Sigmoid colon (tissue), 7 donors: ENCODE measurements around the gene GPR39. TPM values are rescaled to one million over a fixed set of nuclear protein-coding genes. Genes with fewer than 3 reads are reported as not detected.

Experiments used
- DNase-seq: peaks from one replicate; pipeline ENCODE4 v3.0.0-alpha.2; 2019
- H3K27ac ChIP-seq, 4 donors: fragments of 200-600 bp; sonication (generic); one replicate each; pipeline ENCODE4 v1.5.1; 2016 to 2019; ENCODE audit warnings: mild to moderate bottlenecking in 1 of 4
- H3K27me3 ChIP-seq, 3 donors: fragments of 200-600 bp; sonication (generic); one replicate each; pipeline ENCODE4 v1.5.1; 2019; ENCODE audit warnings: mild to moderate bottlenecking in 1 of 3
- H3K36me3 ChIP-seq, 4 donors: fragments of 200-600 bp; sonication (generic); one replicate each; pipeline ENCODE4 v1.5.1; 2016 to 2019
- H3K4me1 ChIP-seq, 4 donors: fragments of 200-600 bp; sonication (generic); one replicate each; pipeline ENCODE4 v1.5.1; 2017 to 2019
- H3K4me3 ChIP-seq, 4 donors: fragments of 200-600 bp; sonication (generic); one replicate each; pipeline ENCODE4 v1.5.1; 2017 to 2019; ENCODE audit warnings: mild to moderate bottlenecking in 2 of 4, moderate library complexity in 1 of 4
- H3K9me3 ChIP-seq, 4 donors: fragments of 200-600 bp in 3 of 4; sonication (generic) in 3 of 4; one replicate each; pipeline versions ENCODE4 v1.5.1 to v1.6.1; 2013 to 2019
- EP300 ChIP-seq, 4 donors: sonication (generic); formaldehyde crosslinking; IDR thresholded peaks; one replicate each; pipeline ENCODE4 v1.6.1; 2017; ENCODE audit warnings: antibody characterized with exemption in 4 of 4
- POLR2A ChIP-seq, 2 donors: fragments of 450-650 bp; IDR thresholded peaks; one replicate each; pipeline ENCODE4 v1.6.1; 2016; ENCODE audit warnings: antibody characterized with exemption in 2 of 2, mild to moderate bottlenecking in 2 of 2, moderate library complexity in 2 of 2
- POLR2AphosphoS5 ChIP-seq, 4 donors: sonication (generic); formaldehyde crosslinking; IDR thresholded peaks; one replicate each; pipeline ENCODE4 v1.6.1; 2017; ENCODE audit warnings: antibody characterized with exemption in 4 of 4
- WGBS, 2 donors: extraction: QIAGEN DNeasy Blood & Tissue Kit; methylation state at CpG; one replicate each; pipeline ENCODE4 v1.1.7; 2013; 5-methylcytosine and 5-hydroxymethylcytosine counted together
- intact Hi-C: fragments of 100-400 bp; cut with DNase I; formaldehyde crosslinking; loops from one replicate; pipeline ENCODE4 v1.15.1; 2023
- polyA plus RNA-seq, 3 donors: library from polyadenylated mRNA; stranded (reverse); fragments of 200-250 nt; gene quantifications; one replicate each; pipeline ENCODE4 v1.2.3, GENCODE V29; 2013
- total RNA-seq, 4 donors: library from RNA; depleted of rRNA; stranded (reverse); fragments of >200 nt; gene quantifications; one replicate each; pipeline ENCODE4 v1.1.0, GENCODE V29; 2016
- TF ChIP-seq, protein P1 (sequence below), 4 experiments: fragments of 450-650 bp in 3 of 4; fragments of 200-600 bp in 1 of 4; IDR thresholded peaks; one replicate each; pipeline ENCODE4 v1.5.1; 2016 to 2019; ENCODE audit warnings: antibody characterized with exemption in 4 of 4, mild to moderate bottlenecking in 3 of 4, moderate library complexity in 2 of 4
- donor health status: healthy with polysubstance abuse.
- donor health status: Bipolar disorder and iron deficiency.
- donor health status: healthy.

GPR39 gene
- total and polyA plus RNA-seq, 7 donors, result 0.28 to 7.7 (median 1.6) TPM; not detected in 1

DNA sequence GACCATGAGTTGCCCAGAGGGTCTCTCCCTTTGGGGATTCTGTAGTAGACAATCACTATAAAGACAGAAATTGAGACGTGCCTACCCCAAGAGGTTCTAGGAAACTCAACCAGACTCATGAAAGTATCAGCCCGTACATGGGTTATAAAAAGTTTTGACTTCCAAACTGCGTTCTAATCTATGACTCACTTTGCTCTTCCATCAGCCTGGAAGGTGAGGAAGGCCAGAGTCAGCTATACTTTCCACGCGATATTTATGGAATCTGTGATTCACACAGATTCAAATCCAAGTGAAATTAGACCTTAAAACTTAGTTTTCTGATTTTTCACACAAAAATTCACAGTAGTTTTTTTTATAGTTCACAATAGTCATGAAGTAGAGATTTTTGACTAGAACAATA, 261.1 kb downstream of the GPR39 start:
- H3K4me1 ChIP-seq, result no peaks in the 10 kb centered on the region
- no peaks in the 10 kb centered on the region for H3K27me3 ChIP-seq
- no peaks in the 10 kb centered on the region for H3K36me3 ChIP-seq
- H3K9me3 ChIP-seq, result no peaks in the 10 kb centered on the region
- no peak overlapping the region for H3K27ac ChIP-seq
- WGBS, 2 donors, result 89 to 92% methylated on average over 5 of the region's 5 CpGs
- intact Hi-C loops, result no loop called here
- no peak for DNase-seq
- H3K4me3 ChIP-seq, result no peak overlapping the region
- TF ChIP-seq POLR2A (IDR thresholded peaks at IDR 0.05) (no peak), EP300 (IDR thresholded peaks at IDR 0.05) (no peak), POLR2AphosphoS5 (IDR thresholded peaks at IDR 0.05) (no peak)
- TF ChIP-seq, protein P1, sequence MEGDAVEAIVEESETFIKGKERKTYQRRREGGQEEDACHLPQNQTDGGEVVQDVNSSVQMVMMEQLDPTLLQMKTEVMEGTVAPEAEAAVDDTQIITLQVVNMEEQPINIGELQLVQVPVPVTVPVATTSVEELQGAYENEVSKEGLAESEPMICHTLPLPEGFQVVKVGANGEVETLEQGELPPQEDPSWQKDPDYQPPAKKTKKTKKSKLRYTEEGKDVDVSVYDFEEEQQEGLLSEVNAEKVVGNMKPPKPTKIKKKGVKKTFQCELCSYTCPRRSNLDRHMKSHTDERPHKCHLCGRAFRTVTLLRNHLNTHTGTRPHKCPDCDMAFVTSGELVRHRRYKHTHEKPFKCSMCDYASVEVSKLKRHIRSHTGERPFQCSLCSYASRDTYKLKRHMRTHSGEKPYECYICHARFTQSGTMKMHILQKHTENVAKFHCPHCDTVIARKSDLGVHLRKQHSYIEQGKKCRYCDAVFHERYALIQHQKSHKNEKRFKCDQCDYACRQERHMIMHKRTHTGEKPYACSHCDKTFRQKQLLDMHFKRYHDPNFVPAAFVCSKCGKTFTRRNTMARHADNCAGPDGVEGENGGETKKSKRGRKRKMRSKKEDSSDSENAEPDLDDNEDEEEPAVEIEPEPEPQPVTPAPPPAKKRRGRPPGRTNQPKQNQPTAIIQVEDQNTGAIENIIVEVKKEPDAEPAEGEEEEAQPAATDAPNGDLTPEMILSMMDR (IDR thresholded peaks at IDR 0.05), result no peak

DNA sequence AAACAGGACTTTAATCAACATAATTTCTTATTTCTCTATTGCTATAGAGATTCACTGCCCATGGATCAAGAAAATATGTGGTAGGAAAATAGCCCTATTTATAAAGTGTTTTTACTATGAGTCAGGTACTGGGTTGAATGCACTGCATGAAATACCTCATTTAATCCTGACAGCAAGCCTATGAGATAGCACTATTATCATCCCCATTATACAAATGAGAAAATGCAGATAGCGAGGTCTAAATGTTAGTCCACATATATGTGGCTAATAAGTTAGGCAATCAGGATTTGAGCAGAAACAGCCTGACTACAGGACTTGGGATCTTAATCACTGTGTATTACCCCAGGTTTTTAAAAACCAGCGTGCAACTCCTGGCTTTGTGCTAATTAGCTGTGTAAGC, 261.9 kb downstream of the GPR39 start:
- no peaks in the 10 kb centered on the region for H3K36me3 ChIP-seq
- no peaks in the 10 kb centered on the region for H3K4me1 ChIP-seq
- intact Hi-C loops, result no loop called here
- WGBS, 2 donors, result 95 to 96% methylated on average over 2 of the region's 2 CpGs
- no peak for DNase-seq
- no peak overlapping the region for H3K27ac ChIP-seq
- no peak overlapping the region for H3K4me3 ChIP-seq
- TF ChIP-seq EP300 (IDR thresholded peaks at IDR 0.05), result no peak
- TF ChIP-seq, protein P1 (IDR thresholded peaks at IDR 0.05), result no peak
- TF ChIP-seq POLR2AphosphoS5 (IDR thresholded peaks at IDR 0.05), result no peak
- TF ChIP-seq POLR2A (IDR thresholded peaks at IDR 0.05), result no peak
- H3K9me3 ChIP-seq, result no peaks in the 10 kb centered on the region
- no peaks in the 10 kb centered on the region for H3K27me3 ChIP-seq

DNA sequence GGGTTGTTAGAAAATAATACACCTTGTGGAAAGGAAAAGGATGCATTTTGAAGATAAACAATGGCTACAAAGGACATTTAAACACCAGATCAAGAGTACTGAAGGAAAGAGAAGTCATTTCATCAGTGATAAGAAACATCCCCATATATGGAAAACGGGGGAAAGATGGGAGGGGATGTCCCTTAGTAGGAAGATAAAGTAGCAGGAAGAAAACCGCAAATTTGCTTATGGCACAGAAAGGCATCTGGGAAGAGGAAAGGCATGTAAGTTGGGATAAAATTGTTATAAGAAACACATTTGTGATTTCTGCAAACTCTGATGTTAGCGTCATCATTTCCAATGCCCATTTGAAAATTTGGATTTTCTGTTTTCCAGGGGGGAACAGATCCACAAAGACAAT, 263.9 kb downstream of the GPR39 start:
- Histone ChIP-seq H3K27me3 (no peaks in the 10 kb centered on the region), H3K4me1 (no peaks in the 10 kb centered on the region), H3K27ac (no peak overlapping the region), H3K9me3 (no peaks in the 10 kb centered on the region), H3K4me3 (no peak overlapping the region), H3K36me3 (no peaks in the 10 kb centered on the region)
- no peak for DNase-seq
- TF ChIP-seq POLR2AphosphoS5 (IDR thresholded peaks at IDR 0.05) (no peak), POLR2A (IDR thresholded peaks at IDR 0.05) (no peak)
- TF ChIP-seq, protein P1 (IDR thresholded peaks at IDR 0.05), result no peak
- WGBS, 2 donors, result 81% methylated on average over 3 of the region's 3 CpGs
- intact Hi-C loops, result no loop called here

DNA sequence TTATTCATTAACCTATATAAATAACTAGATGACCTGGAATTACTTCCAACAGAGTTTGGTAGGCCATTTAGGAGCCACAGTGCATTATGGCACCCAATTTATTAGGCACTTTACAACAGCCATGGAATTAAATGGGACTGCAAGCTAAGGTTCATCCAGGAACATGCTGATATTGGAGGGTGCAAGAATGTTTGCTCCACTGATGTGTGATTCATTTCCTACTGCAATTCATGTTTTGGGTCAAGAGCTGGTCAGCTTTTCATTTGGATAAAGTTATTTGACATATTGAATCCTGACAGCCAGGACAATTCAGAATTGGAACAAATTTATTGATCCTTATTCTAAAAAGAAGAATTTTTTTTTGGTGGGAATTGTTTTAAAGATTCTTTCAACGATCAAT, 265.2 kb downstream of the GPR39 start:
- WGBS, 2 donors, result 28 to 72% methylated on average over 1 of the region's 1 CpG
- Histone ChIP-seq H3K9me3 (no peaks in the 10 kb centered on the region), H3K27me3 (no peaks in the 10 kb centered on the region), H3K27ac (no peak overlapping the region), H3K4me1 (no peaks in the 10 kb centered on the region), H3K36me3 (no peaks in the 10 kb centered on the region), H3K4me3 (no peak overlapping the region)
- TF ChIP-seq POLR2AphosphoS5 (IDR thresholded peaks at IDR 0.05) (no peak), EP300 (IDR thresholded peaks at IDR 0.05) (no peak), POLR2A (IDR thresholded peaks at IDR 0.05) (no peak)
- TF ChIP-seq, protein P1 (IDR thresholded peaks at IDR 0.05), result no peak
- DNase-seq, result no peak
- intact Hi-C loops, result no loop called here

DNA sequence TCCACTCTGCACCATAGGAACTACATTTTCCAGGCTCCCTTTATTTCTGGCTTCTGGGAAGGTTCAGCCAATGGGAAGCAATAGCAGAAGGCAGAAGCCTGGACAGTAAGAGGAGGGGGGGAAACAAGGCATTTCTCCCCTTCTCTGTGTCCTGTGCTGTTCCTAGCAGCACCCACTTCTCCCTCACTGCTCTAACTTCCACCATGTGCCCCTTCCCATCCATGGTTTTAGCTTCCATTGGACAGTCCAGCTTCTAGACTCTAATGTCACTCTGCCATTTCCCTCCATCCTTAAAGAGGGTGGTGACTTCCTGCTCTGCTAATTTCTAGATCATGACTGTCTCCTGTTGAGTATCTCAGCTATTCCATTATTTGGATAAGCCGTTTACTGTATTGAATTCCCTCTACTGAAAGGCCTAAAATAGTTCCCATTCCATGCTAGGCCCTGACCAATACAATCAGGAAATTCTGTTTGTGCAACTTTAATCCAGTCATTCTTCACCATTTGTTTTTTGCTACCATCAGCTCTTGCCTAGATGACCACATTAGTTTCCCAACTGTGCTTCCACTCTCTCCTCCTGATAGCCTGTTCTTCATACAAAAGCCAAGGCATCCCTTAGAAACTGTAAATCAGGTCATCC, 274.2 kb downstream of the GPR39 start:
- no peak for DNase-seq
- H3K4me1 ChIP-seq, result no peaks in the 10 kb centered on the region
- TF ChIP-seq POLR2AphosphoS5 (IDR thresholded peaks at IDR 0.05) (no peak), EP300 (IDR thresholded peaks at IDR 0.05) (no peak), POLR2A (IDR thresholded peaks at IDR 0.05) (no peak)
- TF ChIP-seq, protein P1 (IDR thresholded peaks at IDR 0.05), result no peak

More for the DNA sequence above, 274.2 kb downstream of the GPR39 start:
- no peak overlapping the region for H3K27ac ChIP-seq
- H3K36me3 ChIP-seq, result no peaks in the 10 kb centered on the region
- intact Hi-C loops, result no loop called here
- WGBS, 2 donors, result 73 to 79% methylated on average over 1 of the region's 1 CpG
- H3K27me3 ChIP-seq, result no peaks in the 10 kb centered on the region
- no peaks in the 10 kb centered on the region for H3K9me3 ChIP-seq
- no peak overlapping the region for H3K4me3 ChIP-seq
